HepG2 (cell line): Measurements from ENCODE around the gene GOLPH3.

Experiments
- ESRRA ChIP-seq: sonication (generic); formaldehyde crosslinking; IDR thresholded peaks from 2 replicates; pipeline ENCODE4 v1.5.1; 2020; ENCODE audit warnings: mild to moderate bottlenecking, low read depth, missing genetic modification reagents
- ETS1 ChIP-seq: sonication (generic); formaldehyde crosslinking; IDR thresholded peaks from 2 replicates; pipeline ENCODE4 v1.4.0; 2020; ENCODE audit warnings: missing genetic modification reagents
- EZH2 ChIP-seq: conservative IDR thresholded peaks from 2 replicates; pipeline ENCODE4 v1.6.1; 2012; ENCODE audit warnings: mild to moderate bottlenecking, low read depth, low read length, moderate library complexity
- JARID2 ChIP-seq: sonication (generic); formaldehyde crosslinking; IDR thresholded peaks from 2 replicates; pipeline ENCODE4 v1.8.1; 2023; ENCODE audit warnings: missing genetic modification reagents, inconsistent platforms; ENCODE audit not compliant: insufficient replicate concordance
- KDM5B ChIP-seq: sonication (generic); formaldehyde crosslinking; IDR thresholded peaks from 2 replicates; pipeline ENCODE4 v1.4.0; 2020; ENCODE audit warnings: missing genetic modification reagents, mild to moderate bottlenecking, borderline replicate concordance
- NFKB2 ChIP-seq: sonication (generic); formaldehyde crosslinking; IDR thresholded peaks from 2 replicates; pipeline ENCODE4 v1.4.0; 2020; ENCODE audit warnings: missing genetic modification reagents, borderline replicate concordance
- SP1 ChIP-seq, 2 experiments: fragments of 450-650 bp in 1 of 2; sonication (generic) in 1 of 2; formaldehyde crosslinking in 1 of 2; IDR thresholded peaks; 2 replicates each; pipeline versions ENCODE4 v1.4.0 to v1.6.1; 2016 to 2020; ENCODE audit warnings: missing genetic modification reagents in 1 of 2
- TARDBP ChIP-seq: sonication (generic); formaldehyde crosslinking; IDR thresholded peaks from 2 replicates; pipeline ENCODE4 v1.8.0; 2022; ENCODE audit warnings: mild to moderate bottlenecking, missing genetic modification reagents
- THAP8 ChIP-seq: sonication (generic); formaldehyde crosslinking; IDR thresholded peaks from 2 replicates; pipeline ENCODE4 v1.5.1; 2020; ENCODE audit warnings: missing genetic modification reagents, mild to moderate bottlenecking, borderline replicate concordance
- ZNF431 ChIP-seq: sonication (generic); formaldehyde crosslinking; IDR thresholded peaks from 2 replicates; pipeline ENCODE4 v1.9.0; 2022; ENCODE audit warnings: missing genetic modification reagents, low read depth, mild to moderate bottlenecking, borderline replicate concordance
- ZNF768 ChIP-seq: sonication (generic); formaldehyde crosslinking; IDR thresholded peaks from 2 replicates; pipeline ENCODE4 v1.4.0; 2020; ENCODE audit warnings: missing genetic modification reagents
- TF ChIP-seq, protein P1 (sequence below), 2 experiments: sonication (generic) in 1 of 2; formaldehyde crosslinking in 1 of 2; IDR thresholded peaks; 2 replicates each; pipeline versions ENCODE4 v1.6.1 to v1.9.0; 2014 to 2022; ENCODE audit warnings: antibody characterized with exemption in 1 of 2, borderline replicate concordance in 1 of 2, inconsistent platforms in 1 of 2, low read depth in 1 of 2, missing genetic modification reagents in 1 of 2

DNA sequence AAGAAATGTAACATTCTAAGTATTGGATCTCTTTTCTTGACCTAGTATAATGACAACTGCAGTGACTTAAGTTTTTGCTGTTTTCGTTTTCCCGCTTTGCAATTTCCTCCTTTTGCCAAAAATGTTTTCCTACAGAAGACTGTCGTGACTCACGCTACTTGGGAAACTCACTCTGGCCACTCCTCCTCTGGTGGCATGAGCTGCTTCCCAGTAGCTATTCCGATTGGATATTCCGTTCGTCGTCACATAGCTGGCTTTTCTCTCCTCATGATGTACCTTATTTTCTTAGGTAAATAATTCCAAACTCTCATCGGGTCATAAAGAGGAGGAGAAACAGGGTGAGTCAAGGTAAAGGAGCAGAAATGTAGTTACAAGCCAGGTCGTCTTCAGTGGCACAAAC is 64.9 kb downstream of the GOLPH3 start:
- TF ChIP-seq TARDBP (CRISPR knock-in tag) = no peak
- TF ChIP-seq, protein P1, sequence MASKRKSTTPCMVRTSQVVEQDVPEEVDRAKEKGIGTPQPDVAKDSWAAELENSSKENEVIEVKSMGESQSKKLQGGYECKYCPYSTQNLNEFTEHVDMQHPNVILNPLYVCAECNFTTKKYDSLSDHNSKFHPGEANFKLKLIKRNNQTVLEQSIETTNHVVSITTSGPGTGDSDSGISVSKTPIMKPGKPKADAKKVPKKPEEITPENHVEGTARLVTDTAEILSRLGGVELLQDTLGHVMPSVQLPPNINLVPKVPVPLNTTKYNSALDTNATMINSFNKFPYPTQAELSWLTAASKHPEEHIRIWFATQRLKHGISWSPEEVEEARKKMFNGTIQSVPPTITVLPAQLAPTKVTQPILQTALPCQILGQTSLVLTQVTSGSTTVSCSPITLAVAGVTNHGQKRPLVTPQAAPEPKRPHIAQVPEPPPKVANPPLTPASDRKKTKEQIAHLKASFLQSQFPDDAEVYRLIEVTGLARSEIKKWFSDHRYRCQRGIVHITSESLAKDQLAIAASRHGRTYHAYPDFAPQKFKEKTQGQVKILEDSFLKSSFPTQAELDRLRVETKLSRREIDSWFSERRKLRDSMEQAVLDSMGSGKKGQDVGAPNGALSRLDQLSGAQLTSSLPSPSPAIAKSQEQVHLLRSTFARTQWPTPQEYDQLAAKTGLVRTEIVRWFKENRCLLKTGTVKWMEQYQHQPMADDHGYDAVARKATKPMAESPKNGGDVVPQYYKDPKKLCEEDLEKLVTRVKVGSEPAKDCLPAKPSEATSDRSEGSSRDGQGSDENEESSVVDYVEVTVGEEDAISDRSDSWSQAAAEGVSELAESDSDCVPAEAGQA (IDR thresholded peaks at IDR 0.05; ENCODE audit: low read depth) = no peak
- TF ChIP-seq, protein P1 (CRISPR knock-in tag; IDR thresholded peaks at IDR 0.05; ENCODE audit: borderline replicate concordance) = no peak
- no peak for TF ChIP-seq JARID2
- no peak for TF ChIP-seq ETS1 (CRISPR knock-in tag)
- no peak for TF ChIP-seq NFKB2 (CRISPR knock-in tag)
- no peak for TF ChIP-seq EZH2
- TF ChIP-seq ZNF768 (CRISPR knock-in tag) = no peak
- TF ChIP-seq THAP8 (CRISPR knock-in tag) = no peak
- TF ChIP-seq SP1 (IDR thresholded peaks at IDR 0.05) = no peak
- TF ChIP-seq SP1 (CRISPR knock-in tag; IDR thresholded peaks at IDR 0.05) = no peak
- TF ChIP-seq ZNF431 (CRISPR knock-in tag) = no peak
- no peak for TF ChIP-seq ESRRA (CRISPR knock-in tag)
- TF ChIP-seq KDM5B (CRISPR knock-in tag) = no peak
